ENCODE data around the gene PLPP3. TPM values are rescaled to one million over a fixed set of nuclear protein-coding genes. Genes with fewer than 3 reads are reported as not detected.
A peak's percentile ranks its signal among the peaks of the same experiment; 100 is the strongest.

PLPP3 gene
- total RNA-seq, 2 donors from 2014 or later = 40.4 to 107 TPM

- no peak for DNase-seq (ENCODE audit: low spot score)
- intact Hi-C loops (cut with DNase I) = loop anchor here (10.0 kb wide), 4 partner anchors 98 to 1108 kb away; no protein-coding TSS in a partner anchor
- Histone ChIP-seq H3K27me3 (replicated peaks; ENCODE audit: insufficient read depth) (no peaks in the 10 kb centered on the region), H3K9me3 (no peaks in the 10 kb centered on the region), H3K27ac (peak overlapping the region; percentile 10), H3K4me1 (replicated peaks) (peaks cover 8% of the 10 kb centered on the region), H3K4me3 (no peak overlapping the region), H3K36me3 (no peaks in the 10 kb centered on the region)
- WGBS = 61% methylated on average over 4 of the region's 4 CpGs
- TF ChIP-seq POLR2A (IDR thresholded peaks at IDR 0.05) (no peak), POLR2AphosphoS5 (IDR thresholded peaks at IDR 0.05) (no peak), CTCF (IDR thresholded peaks at IDR 0.05) (no peak)
These were observed 6.9 kb downstream of the PLPP3 start for GRCh38 chr1:56572334-56573050.

GRCh38 chr1:56571448-56571847 is 7.9 kb downstream of the PLPP3 start:
- peaks cover 8% of the 10 kb centered on the region for H3K4me1 ChIP-seq (replicated peaks)
- H3K36me3 ChIP-seq = no peaks in the 10 kb centered on the region
- DNase-seq (ENCODE audit: low spot score) = no peak
- no peak overlapping the region for H3K4me3 ChIP-seq
- intact Hi-C loops (cut with DNase I) = loop anchor here (10.0 kb wide), 4 partner anchors 97 to 1107 kb away; no protein-coding TSS in a partner anchor
- peak overlapping the region in 1 of 2 donors; percentile 7 for H3K27ac ChIP-seq
- no peaks in the 10 kb centered on the region for H3K9me3 ChIP-seq
- TF ChIP-seq POLR2A (IDR thresholded peaks at IDR 0.05) (no peak), CTCF (IDR thresholded peaks at IDR 0.05) (no peak), POLR2AphosphoS5 (IDR thresholded peaks at IDR 0.05) (no peak)
- H3K27me3 ChIP-seq (replicated peaks; ENCODE audit: insufficient read depth) = no peaks in the 10 kb centered on the region
- 76% methylated on average over 1 of the region's 1 CpG for WGBS

GRCh38 chr1:56570924-56571372 is 8.4 kb downstream of the PLPP3 start:
- 21% methylated on average over 5 of the region's 5 CpGs for WGBS
- peaks cover 8% of the 10 kb centered on the region for H3K4me1 ChIP-seq (replicated peaks)

GRCh38 chr1:56569661-56570060 is 9.7 kb downstream of the PLPP3 start:
- peak; percentile 36 for DNase-seq (ENCODE audit: low spot score)
- Histone ChIP-seq H3K27ac (peak overlapping the region in 1 of 2 donors; percentile 5), H3K4me1 (replicated peaks) (peaks cover 8% of the 10 kb centered on the region), H3K9me3 (no peaks in the 10 kb centered on the region), H3K36me3 (no peaks in the 10 kb centered on the region), H3K27me3 (replicated peaks; ENCODE audit: insufficient read depth) (no peaks in the 10 kb centered on the region), H3K4me3 (no peak overlapping the region)
- intact Hi-C loops (cut with DNase I) = loop anchor here (10.0 kb wide), 4 partner anchors 95 to 1105 kb away; no protein-coding TSS in a partner anchor
- WGBS = 42% methylated on average over 1 of the region's 1 CpG
- TF ChIP-seq POLR2A (IDR thresholded peaks at IDR 0.05) (no peak), POLR2AphosphoS5 (IDR thresholded peaks at IDR 0.05) (peak; percentile 31), CTCF (IDR thresholded peaks at IDR 0.05) (no peak)

More at GRCh38 chr1:56570924-56571372, 8.4 kb downstream of the PLPP3 start:
- intact Hi-C loops (cut with DNase I) = loop anchor here (10.0 kb wide), 4 partner anchors 96 to 1106 kb away; no protein-coding TSS in a partner anchor
- DNase-seq (ENCODE audit: low spot score) = peak; percentile 43
- no peak overlapping the region for H3K4me3 ChIP-seq
- H3K9me3 ChIP-seq = no peaks in the 10 kb centered on the region
- H3K27ac ChIP-seq = peak overlapping the region; percentile 7 to 28
- H3K27me3 ChIP-seq (replicated peaks; ENCODE audit: insufficient read depth) = no peaks in the 10 kb centered on the region
- TF ChIP-seq POLR2A (IDR thresholded peaks at IDR 0.05) (no peak), POLR2AphosphoS5 (IDR thresholded peaks at IDR 0.05) (peak; percentile 85)
- no peaks in the 10 kb centered on the region for H3K36me3 ChIP-seq

GRCh38 chr1:56566994-56567393 is 12.4 kb downstream of the PLPP3 start:
- TF ChIP-seq POLR2AphosphoS5 (IDR thresholded peaks at IDR 0.05) = no peak
- TF ChIP-seq POLR2A (IDR thresholded peaks at IDR 0.05) = no peak
- TF ChIP-seq CTCF (IDR thresholded peaks at IDR 0.05) = no peak
- no peaks in the 10 kb centered on the region for H3K36me3 ChIP-seq
- no peaks in the 10 kb centered on the region for H3K27me3 ChIP-seq (replicated peaks; ENCODE audit: insufficient read depth)
- intact Hi-C loops (cut with DNase I) = no loop called here
- H3K27ac ChIP-seq = no peak overlapping the region
- no peak for DNase-seq (ENCODE audit: low spot score)
- H3K9me3 ChIP-seq = no peaks in the 10 kb centered on the region
- WGBS = 80% methylated on average over 5 of the region's 5 CpGs
- peaks cover 2% of the 10 kb centered on the region for H3K4me1 ChIP-seq (replicated peaks)
- no peak overlapping the region for H3K4me3 ChIP-seq

Measured in prostate gland (tissue), 2 donors.